ENCODE measurements around the gene UBE3C.

The UBE3C gene

GRCh38 chr7:157309988-157310668 lies 171.4 kb downstream of the UBE3C start:
- DNase-seq (ENCODE audit: insufficient read length): no peak
- TF ChIP-seq TAF1 (IDR thresholded peaks at IDR 0.05; ENCODE audit: borderline replicate concordance, low read depth, low read length) (no peak), POLR2AphosphoS5 (IDR thresholded peaks at IDR 0.05; ENCODE audit: low read depth, low read length) (no peak), POLR2A (IDR thresholded peaks at IDR 0.05; ENCODE audit: low read depth, low read length) (no peak)
- no peak for FAIRE-seq

- TF ChIP-seq POLR2A (IDR thresholded peaks at IDR 0.05; ENCODE audit: low read depth, low read length): no peak
- TF ChIP-seq POLR2AphosphoS5 (IDR thresholded peaks at IDR 0.05; ENCODE audit: low read depth, low read length): no peak
- no peak for TF ChIP-seq TAF1 (IDR thresholded peaks at IDR 0.05; ENCODE audit: borderline replicate concordance, low read depth, low read length)
- FAIRE-seq: no peak
- no peak for DNase-seq (ENCODE audit: insufficient read length)
Measured at GRCh38 chr7:157310676-157311185, 172.0 kb downstream of the UBE3C start.

- FAIRE-seq: no peak
- DNase-seq (ENCODE audit: insufficient read length): no peak
- TF ChIP-seq POLR2AphosphoS5 (IDR thresholded peaks at IDR 0.05; ENCODE audit: low read depth, low read length): no peak
- no peak for TF ChIP-seq TAF1 (IDR thresholded peaks at IDR 0.05; ENCODE audit: borderline replicate concordance, low read depth, low read length)
- no peak for TF ChIP-seq POLR2A (IDR thresholded peaks at IDR 0.05; ENCODE audit: low read depth, low read length)
Measured at GRCh38 chr7:157312941-157313340, 174.2 kb downstream of the UBE3C start.

GRCh38 chr7:157313645-157314044 lies 174.9 kb downstream of the UBE3C start:
- TF ChIP-seq POLR2AphosphoS5 (IDR thresholded peaks at IDR 0.05; ENCODE audit: low read depth, low read length): no peak
- no peak for TF ChIP-seq POLR2A (IDR thresholded peaks at IDR 0.05; ENCODE audit: low read depth, low read length)
- no peak for TF ChIP-seq TAF1 (IDR thresholded peaks at IDR 0.05; ENCODE audit: borderline replicate concordance, low read depth, low read length)
- DNase-seq (ENCODE audit: insufficient read length) (no peak), FAIRE-seq (no peak)

- DNase-seq (ENCODE audit: insufficient read length) (no peak), FAIRE-seq (peak; percentile 63)
Measured at GRCh38 chr7:157318015-157318706, 179.4 kb downstream of the UBE3C start.

More at GRCh38 chr7:157318015-157318706, 179.4 kb downstream of the UBE3C start:
- no peak for TF ChIP-seq TAF1 (IDR thresholded peaks at IDR 0.05; ENCODE audit: borderline replicate concordance, low read depth, low read length)
- TF ChIP-seq POLR2A (IDR thresholded peaks at IDR 0.05; ENCODE audit: low read depth, low read length): peak; percentile 58
